Keratinocyte (primary cell): ENCODE results near the gene DNPH1. TPM values are rescaled to one million over a fixed set of nuclear protein-coding genes. Genes with fewer than 3 reads are reported as not detected.

Experiments used
- DNase-seq: peaks from one replicate; pipeline ENCODE4 v3.0.0-alpha.2; 2011; ENCODE audit warnings: low read depth, missing footprints, low spot score
- FAIRE-seq: peaks from 2 replicates; lab custom pipeline; 2011; peaks lifted over from hg19 to GRCh38; lab: Jason Lieb, UNC
- H2AFZ ChIP-seq: 2 replicates; pipeline ENCODE4 v1.6.0; 2012; ENCODE audit warnings: low read length, control low read depth, inconsistent platforms; ENCODE audit not compliant: control insufficient read depth
- H3K27ac ChIP-seq: 2 replicates; pipeline ENCODE4 v1.5.1; 2011; ENCODE audit warnings: low read length; ENCODE audit not compliant: control insufficient read depth, insufficient read depth
- H3K27me3 ChIP-seq: 3 replicates; pipeline ENCODE4 v1.6.0; 2011; ENCODE audit warnings: low read length; ENCODE audit not compliant: control insufficient read depth, insufficient read depth; ENCODE audit errors: extremely low read depth
- H3K36me3 ChIP-seq, 2 experiments: 2 replicates in 1 of 2; 3 replicates in 1 of 2; pipeline ENCODE4 v1.5.1; 2011; ENCODE audit warnings: low read length in 2 of 2, mild to moderate bottlenecking in 1 of 2; ENCODE audit not compliant: control insufficient read depth in 2 of 2, insufficient read depth in 2 of 2; ENCODE audit errors: extremely low read depth in 1 of 2
- H3K4me1 ChIP-seq: 3 replicates; pipeline ENCODE4 v1.5.1; 2011; ENCODE audit warnings: low read length; ENCODE audit not compliant: control insufficient read depth, insufficient read depth; ENCODE audit errors: extremely low read depth
- H3K4me2 ChIP-seq: 3 replicates; pipeline ENCODE4 v1.6.0; 2011; ENCODE audit warnings: low read depth, low read length; ENCODE audit not compliant: control insufficient read depth, insufficient read depth; ENCODE audit errors: extremely low read depth
- H3K4me3 ChIP-seq, 3 experiments: fragments of 200-600 bp in 1 of 3; sonication (generic) in 1 of 3; 2 replicates in 2 of 3; 3 replicates in 1 of 3; pipeline ENCODE4 v1.5.1; 2011 to 2016; ENCODE audit warnings: low read length in 3 of 3, mild to moderate bottlenecking in 3 of 3, control low read depth in 2 of 3, inconsistent platforms in 1 of 3, low read depth in 1 of 3, mixed read lengths in 1 of 3, mixed run types in 1 of 3, moderate library complexity in 1 of 3; ENCODE audit not compliant: control insufficient read depth in 2 of 3, insufficient read depth in 2 of 3; ENCODE audit errors: extremely low read depth in 1 of 3
- H3K79me2 ChIP-seq: 2 replicates; pipeline ENCODE4 v1.6.0; 2012; ENCODE audit warnings: low read length; ENCODE audit not compliant: control insufficient read depth, insufficient read depth
- H3K9ac ChIP-seq: 3 replicates; pipeline ENCODE4 v1.6.0; 2011; ENCODE audit warnings: low read length; ENCODE audit not compliant: control insufficient read depth, insufficient read depth; ENCODE audit errors: extremely low read depth
- H3K9me1 ChIP-seq: 3 replicates; pipeline ENCODE4 v1.6.0; 2011; ENCODE audit warnings: low read length; ENCODE audit not compliant: control insufficient read depth, insufficient read depth; ENCODE audit errors: extremely low read depth
- H3K9me3 ChIP-seq: 2 replicates; pipeline ENCODE4 v1.5.1; 2012; ENCODE audit warnings: low read depth, low read length; ENCODE audit not compliant: control insufficient read depth
- H4K20me1 ChIP-seq: 3 replicates; pipeline ENCODE4 v1.6.0; 2011; ENCODE audit warnings: low read length; ENCODE audit not compliant: control insufficient read depth, insufficient read depth; ENCODE audit errors: extremely low read depth
- EZH2 ChIP-seq: IDR thresholded peaks from one replicate; pipeline ENCODE4 v1.6.1; 2012; ENCODE audit warnings: inconsistent platforms, mild to moderate bottlenecking, low read length, moderate library complexity
- dilution Hi-C: fragments of 300-500 bp; cut with MboI; formaldehyde crosslinking; loops from one replicate; pipeline ENCODE4 v1.7.0; 2020; ENCODE audit warnings: low sequenced_read_pairs; ENCODE audit not compliant: extremely low pct_ligation_motif_present
- polyA plus RNA-seq, 5 experiments: library from polyadenylated mRNA; depleted of rRNA in 3 of 5; stranded (reverse) in 3 of 5; stranded (forward) in 1 of 5; unstranded in 1 of 5; fragments of >200 nt; gene quantifications; 1 replicate in 1 of 5; 2 replicates in 3 of 5; 3 replicates in 1 of 5; pipeline versions ENCODE4 v1.2.1 to v1.2.3, GENCODE V29; 2011 to 2012; ENCODE audit warnings: missing spikeins in 2 of 5, low read depth in 1 of 5, low replicate concordance in 1 of 5
- TF ChIP-seq, protein P1 (sequence below), 3 experiments: IDR thresholded peaks in 1 of 3; conservative IDR thresholded peaks in 1 of 3; optimal IDR thresholded peaks in 1 of 3; 2 replicates in 2 of 3; 3 replicates in 1 of 3; pipeline versions ENCODE3 to v1.5.1; 2011; ENCODE audit warnings: low read length in 3 of 3, mild to moderate bottlenecking in 3 of 3, moderate library complexity in 2 of 3, control low read depth in 1 of 3, inconsistent platforms in 1 of 3; ENCODE audit not compliant: insufficient read depth in 2 of 3; ENCODE audit errors: extremely low read depth in 1 of 3

The DNPH1 gene
- polyA plus RNA-seq, 1 donor (not counting 4 experiments of a cell fraction or from before 2014, with no cell fraction given): 73.9 TPM

DNA sequence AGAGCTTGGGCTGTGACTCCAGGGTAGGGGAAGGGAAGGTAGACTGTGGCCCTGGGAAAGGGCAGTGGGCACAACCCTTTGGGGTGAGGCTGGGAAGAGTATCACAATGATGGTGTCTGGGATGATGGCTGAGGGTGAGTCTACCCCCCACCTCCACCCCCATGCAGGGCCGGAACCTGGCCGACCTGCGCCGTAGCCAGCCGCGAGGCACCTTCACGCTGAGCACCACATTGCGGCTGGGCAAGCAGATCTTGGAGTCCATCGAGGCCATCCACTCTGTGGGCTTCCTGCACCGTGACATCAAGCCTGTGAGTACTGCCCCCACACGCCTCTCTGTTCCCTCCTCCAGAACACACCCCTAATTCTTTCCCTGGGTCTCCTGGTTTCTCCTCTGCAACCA, 24.1 kb upstream of the DNPH1 start:
- DNase-seq: no peak
- Histone ChIP-seq H3K79me2 (no peaks in the 10 kb centered on the region), H3K4me2 (no peak overlapping the region), H3K27ac (no peak overlapping the region), H4K20me1 (no peaks in the 10 kb centered on the region), H3K4me1 (no peaks in the 10 kb centered on the region), H3K9me1 (no peaks in the 10 kb centered on the region), H2AFZ (no peak overlapping the region), H3K36me3 (no peaks in the 10 kb centered on the region), H3K9ac (no peak overlapping the region), H3K27me3 (peaks cover 29% of the 10 kb centered on the region), H3K9me3 (no peaks in the 10 kb centered on the region), H3K4me3 (no peak overlapping the region)
- dilution Hi-C loops: no loop called here
- FAIRE-seq: no peak
- TF ChIP-seq, protein P1, sequence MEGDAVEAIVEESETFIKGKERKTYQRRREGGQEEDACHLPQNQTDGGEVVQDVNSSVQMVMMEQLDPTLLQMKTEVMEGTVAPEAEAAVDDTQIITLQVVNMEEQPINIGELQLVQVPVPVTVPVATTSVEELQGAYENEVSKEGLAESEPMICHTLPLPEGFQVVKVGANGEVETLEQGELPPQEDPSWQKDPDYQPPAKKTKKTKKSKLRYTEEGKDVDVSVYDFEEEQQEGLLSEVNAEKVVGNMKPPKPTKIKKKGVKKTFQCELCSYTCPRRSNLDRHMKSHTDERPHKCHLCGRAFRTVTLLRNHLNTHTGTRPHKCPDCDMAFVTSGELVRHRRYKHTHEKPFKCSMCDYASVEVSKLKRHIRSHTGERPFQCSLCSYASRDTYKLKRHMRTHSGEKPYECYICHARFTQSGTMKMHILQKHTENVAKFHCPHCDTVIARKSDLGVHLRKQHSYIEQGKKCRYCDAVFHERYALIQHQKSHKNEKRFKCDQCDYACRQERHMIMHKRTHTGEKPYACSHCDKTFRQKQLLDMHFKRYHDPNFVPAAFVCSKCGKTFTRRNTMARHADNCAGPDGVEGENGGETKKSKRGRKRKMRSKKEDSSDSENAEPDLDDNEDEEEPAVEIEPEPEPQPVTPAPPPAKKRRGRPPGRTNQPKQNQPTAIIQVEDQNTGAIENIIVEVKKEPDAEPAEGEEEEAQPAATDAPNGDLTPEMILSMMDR (optimal IDR thresholded peaks at IDR 0.05 in 1 of 3, IDR thresholded peaks at IDR 0.05 in 1 of 3, conservative IDR thresholded peaks at IDR 0.05 in 1 of 3; ENCODE audit: extremely low read depth in 1 of 3, insufficient read depth in 2 of 3, low read length in 3 of 3): no peak
- TF ChIP-seq EZH2: no peak

DNA sequence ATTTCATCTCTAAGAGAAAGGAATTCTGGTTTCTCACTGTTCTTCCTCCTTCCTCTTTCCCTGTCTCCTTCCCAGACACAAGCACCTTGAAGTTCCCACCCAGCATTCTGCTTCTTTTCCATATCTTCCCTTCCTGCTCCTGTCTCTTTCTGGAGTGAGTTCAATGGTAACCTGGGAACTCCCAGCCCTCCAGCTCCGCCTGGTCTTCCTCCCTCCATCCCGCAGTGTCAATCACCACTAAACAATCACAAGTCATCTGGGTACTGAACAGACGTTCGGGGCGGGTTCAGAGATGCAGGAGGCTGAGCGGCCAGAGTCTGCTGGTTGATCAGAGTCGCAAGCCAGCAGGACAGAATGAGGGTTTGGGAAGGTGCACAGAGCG, 21.7 kb upstream of the DNPH1 start:
- no peak overlapping the region for H3K4me3 ChIP-seq
- FAIRE-seq: no peak
- dilution Hi-C loops: no loop called here
- no peak overlapping the region for H3K4me2 ChIP-seq
- no peak overlapping the region for H2AFZ ChIP-seq
- no peak for DNase-seq
- no peaks in the 10 kb centered on the region for H4K20me1 ChIP-seq
- no peaks in the 10 kb centered on the region for H3K9me1 ChIP-seq
- H3K27ac ChIP-seq: no peak overlapping the region
- H3K4me1 ChIP-seq: no peaks in the 10 kb centered on the region
- no peaks in the 10 kb centered on the region for H3K36me3 ChIP-seq
- no peak overlapping the region for H3K9ac ChIP-seq
- no peak for TF ChIP-seq EZH2
- TF ChIP-seq, protein P1 (optimal IDR thresholded peaks at IDR 0.05 in 1 of 3, IDR thresholded peaks at IDR 0.05 in 1 of 3, conservative IDR thresholded peaks at IDR 0.05 in 1 of 3; ENCODE audit: extremely low read depth in 1 of 3, insufficient read depth in 2 of 3, low read length in 3 of 3): no peak
- H3K79me2 ChIP-seq: no peaks in the 10 kb centered on the region
- no peaks in the 10 kb centered on the region for H3K9me3 ChIP-seq
- peaks cover 53% of the 10 kb centered on the region for H3K27me3 ChIP-seq
